Measurements from ENCODE around the gene ODAD4.

GRCh38 chr17:41919840-41920579, 10.4 kb upstream of the ODAD4 start:
- TF ChIP-seq, protein P1, sequence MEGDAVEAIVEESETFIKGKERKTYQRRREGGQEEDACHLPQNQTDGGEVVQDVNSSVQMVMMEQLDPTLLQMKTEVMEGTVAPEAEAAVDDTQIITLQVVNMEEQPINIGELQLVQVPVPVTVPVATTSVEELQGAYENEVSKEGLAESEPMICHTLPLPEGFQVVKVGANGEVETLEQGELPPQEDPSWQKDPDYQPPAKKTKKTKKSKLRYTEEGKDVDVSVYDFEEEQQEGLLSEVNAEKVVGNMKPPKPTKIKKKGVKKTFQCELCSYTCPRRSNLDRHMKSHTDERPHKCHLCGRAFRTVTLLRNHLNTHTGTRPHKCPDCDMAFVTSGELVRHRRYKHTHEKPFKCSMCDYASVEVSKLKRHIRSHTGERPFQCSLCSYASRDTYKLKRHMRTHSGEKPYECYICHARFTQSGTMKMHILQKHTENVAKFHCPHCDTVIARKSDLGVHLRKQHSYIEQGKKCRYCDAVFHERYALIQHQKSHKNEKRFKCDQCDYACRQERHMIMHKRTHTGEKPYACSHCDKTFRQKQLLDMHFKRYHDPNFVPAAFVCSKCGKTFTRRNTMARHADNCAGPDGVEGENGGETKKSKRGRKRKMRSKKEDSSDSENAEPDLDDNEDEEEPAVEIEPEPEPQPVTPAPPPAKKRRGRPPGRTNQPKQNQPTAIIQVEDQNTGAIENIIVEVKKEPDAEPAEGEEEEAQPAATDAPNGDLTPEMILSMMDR (IDR thresholded peaks at IDR 0.05) = no peak
- TF ChIP-seq POLR2A (IDR thresholded peaks at IDR 0.05) (no peak), POLR2AphosphoS5 (IDR thresholded peaks at IDR 0.05) (no peak)
